OCI-LY1 (cell line): Measurements from ENCODE around the gene ACTG2.
A peak's percentile ranks its signal among the peaks of the same experiment; 100 is the strongest.

Experiments used
- H2AFZ ChIP-seq: fragments of 200-600 bp; sonication (generic), shearing (Covaris generic); 2 replicates; pipeline ENCODE4 v1.6.0; 2014; ENCODE audit warnings: antibody characterized with exemption, mild to moderate bottlenecking, low read length
- H3F3A ChIP-seq: fragments of 200-600 bp; sonication (generic), shearing (Covaris generic); 2 replicates; pipeline ENCODE4 v1.6.0; 2014; ENCODE audit warnings: mild to moderate bottlenecking, antibody characterized with exemption, low read length, moderate library complexity; ENCODE audit not compliant: insufficient read depth
- H3K27ac ChIP-seq: fragments of 200-600 bp; sonication (generic); 2 replicates; pipeline ENCODE4 v1.5.1; 2014; ENCODE audit warnings: low read length, mixed run types, mild to moderate bottlenecking, low read depth; ENCODE audit not compliant: poor library complexity, severe bottlenecking
- H3K27me3 ChIP-seq: fragments of 200-600 bp; sonication (generic); 2 replicates; pipeline ENCODE4 v1.6.0; 2014; ENCODE audit warnings: antibody characterized with exemption, mild to moderate bottlenecking, low read length, moderate library complexity; ENCODE audit not compliant: insufficient read depth
- H3K36me3 ChIP-seq: fragments of 200-600 bp; sonication (generic); 2 replicates; pipeline ENCODE4 v1.6.1; 2014; ENCODE audit warnings: mild to moderate bottlenecking, antibody characterized with exemption, low read length, moderate library complexity, mixed read lengths; ENCODE audit not compliant: insufficient read depth
- H3K4me1 ChIP-seq: fragments of 200-600 bp; sonication (generic); 2 replicates; pipeline ENCODE4 v1.5.1; 2014; ENCODE audit warnings: mild to moderate bottlenecking, low read length, moderate library complexity; ENCODE audit not compliant: insufficient read depth, severe bottlenecking
- H3K4me2 ChIP-seq: fragments of 200-600 bp; sonication (generic), shearing (Covaris generic); 2 replicates; pipeline ENCODE4 v1.6.1; 2014; ENCODE audit warnings: low read length
- H3K4me3 ChIP-seq: fragments of 200-600 bp; sonication (generic); 2 replicates; pipeline ENCODE4 v1.5.1; 2014; ENCODE audit warnings: low read length, low read depth, mild to moderate bottlenecking, mixed read lengths; ENCODE audit not compliant: poor library complexity, severe bottlenecking
- H3K79me2 ChIP-seq: fragments of 200-600 bp; shearing (Covaris generic); 2 replicates; pipeline ENCODE4 v1.6.1; 2016; ENCODE audit warnings: mixed run types, low read length, mixed read lengths; ENCODE audit not compliant: insufficient read depth
- H3K9ac ChIP-seq: fragments of 200-600 bp; sonication (generic), shearing (Covaris generic); 2 replicates; pipeline ENCODE4 v1.6.1; 2014; ENCODE audit warnings: mild to moderate bottlenecking, low read length, mixed read lengths
- H3K9me2 ChIP-seq: fragments of 200-600 bp; sonication (generic), shearing (Covaris generic); 2 replicates; pipeline ENCODE4 v1.6.1; 2014; ENCODE audit warnings: low read depth, mild to moderate bottlenecking, low read length, mixed read lengths
- H3K9me3 ChIP-seq: fragments of 200-600 bp; shearing (Covaris generic); 2 replicates; pipeline ENCODE4 v1.6.1; 2014; ENCODE audit warnings: low read length, mixed read lengths
- H4K20me1 ChIP-seq: fragments of 200-600 bp; sonication (generic), shearing (Covaris generic); 2 replicates; pipeline ENCODE4 v1.6.0; 2016; ENCODE audit warnings: mild to moderate bottlenecking, low read length; ENCODE audit not compliant: insufficient read depth
- EZH2 ChIP-seq: fragments of 200-600 bp; sonication (generic), shearing (Covaris generic); IDR thresholded peaks from 2 replicates; pipeline ENCODE4 v1.8.0; 2017; ENCODE audit warnings: borderline replicate concordance, mixed run types, mild to moderate bottlenecking, antibody characterized with exemption, low read length, moderate library complexity, mixed read lengths
- TF ChIP-seq, protein P1 (sequence below): fragments of 200-600 bp; sonication (generic), shearing (Covaris generic); IDR thresholded peaks from 2 replicates; pipeline ENCODE4 v1.5.1; 2017; ENCODE audit warnings: mild to moderate bottlenecking, antibody characterized with exemption, low read length, moderate library complexity, mixed read lengths

Gene ACTG2

DNA sequence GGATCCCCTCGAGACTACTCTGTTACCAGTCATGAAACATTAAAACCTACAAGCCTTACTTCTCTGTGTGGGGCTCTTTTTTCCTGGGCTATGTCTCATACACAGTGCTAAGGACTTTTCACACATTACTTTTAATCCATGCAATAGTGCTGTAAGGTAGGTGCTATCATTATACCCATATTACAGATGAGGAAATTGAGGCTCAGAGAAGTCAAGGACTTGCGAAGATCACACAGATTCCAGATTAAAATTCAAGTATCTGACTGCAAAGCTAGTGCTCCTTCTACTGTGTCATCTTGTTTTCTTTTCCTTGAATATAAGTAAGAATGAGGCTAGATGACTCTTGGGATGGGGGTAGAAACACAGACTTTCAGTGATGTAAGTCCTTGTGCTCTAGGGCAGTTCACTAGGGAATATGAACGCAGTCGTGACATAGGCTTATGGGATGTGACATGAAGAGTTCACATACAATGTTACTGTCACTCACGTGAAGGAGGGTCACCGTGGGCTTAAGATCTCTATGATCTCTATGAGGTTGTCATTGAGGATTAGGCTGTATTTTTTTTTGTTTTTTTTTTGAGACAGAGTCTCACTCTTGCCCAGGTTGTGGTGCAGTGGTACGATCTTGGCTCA, 26.9 kb downstream of the ACTG2 start:
- no peak overlapping the region for H2AFZ ChIP-seq
- no peak overlapping the region for H3K9ac ChIP-seq
- no peak overlapping the region for H3K27ac ChIP-seq
- H3K4me1 ChIP-seq = no peaks in the 10 kb centered on the region
- no peak overlapping the region for H3K4me3 ChIP-seq
- TF ChIP-seq, protein P1, sequence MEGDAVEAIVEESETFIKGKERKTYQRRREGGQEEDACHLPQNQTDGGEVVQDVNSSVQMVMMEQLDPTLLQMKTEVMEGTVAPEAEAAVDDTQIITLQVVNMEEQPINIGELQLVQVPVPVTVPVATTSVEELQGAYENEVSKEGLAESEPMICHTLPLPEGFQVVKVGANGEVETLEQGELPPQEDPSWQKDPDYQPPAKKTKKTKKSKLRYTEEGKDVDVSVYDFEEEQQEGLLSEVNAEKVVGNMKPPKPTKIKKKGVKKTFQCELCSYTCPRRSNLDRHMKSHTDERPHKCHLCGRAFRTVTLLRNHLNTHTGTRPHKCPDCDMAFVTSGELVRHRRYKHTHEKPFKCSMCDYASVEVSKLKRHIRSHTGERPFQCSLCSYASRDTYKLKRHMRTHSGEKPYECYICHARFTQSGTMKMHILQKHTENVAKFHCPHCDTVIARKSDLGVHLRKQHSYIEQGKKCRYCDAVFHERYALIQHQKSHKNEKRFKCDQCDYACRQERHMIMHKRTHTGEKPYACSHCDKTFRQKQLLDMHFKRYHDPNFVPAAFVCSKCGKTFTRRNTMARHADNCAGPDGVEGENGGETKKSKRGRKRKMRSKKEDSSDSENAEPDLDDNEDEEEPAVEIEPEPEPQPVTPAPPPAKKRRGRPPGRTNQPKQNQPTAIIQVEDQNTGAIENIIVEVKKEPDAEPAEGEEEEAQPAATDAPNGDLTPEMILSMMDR = no peak
- TF ChIP-seq EZH2 = no peak
- no peaks in the 10 kb centered on the region for H3F3A ChIP-seq
- no peaks in the 10 kb centered on the region for H3K9me2 ChIP-seq
- H3K36me3 ChIP-seq = no peaks in the 10 kb centered on the region
- no peaks in the 10 kb centered on the region for H3K27me3 ChIP-seq
- no peaks in the 10 kb centered on the region for H4K20me1 ChIP-seq
- no peaks in the 10 kb centered on the region for H3K9me3 ChIP-seq
- H3K79me2 ChIP-seq = no peaks in the 10 kb centered on the region
- no peak overlapping the region for H3K4me2 ChIP-seq

DNA sequence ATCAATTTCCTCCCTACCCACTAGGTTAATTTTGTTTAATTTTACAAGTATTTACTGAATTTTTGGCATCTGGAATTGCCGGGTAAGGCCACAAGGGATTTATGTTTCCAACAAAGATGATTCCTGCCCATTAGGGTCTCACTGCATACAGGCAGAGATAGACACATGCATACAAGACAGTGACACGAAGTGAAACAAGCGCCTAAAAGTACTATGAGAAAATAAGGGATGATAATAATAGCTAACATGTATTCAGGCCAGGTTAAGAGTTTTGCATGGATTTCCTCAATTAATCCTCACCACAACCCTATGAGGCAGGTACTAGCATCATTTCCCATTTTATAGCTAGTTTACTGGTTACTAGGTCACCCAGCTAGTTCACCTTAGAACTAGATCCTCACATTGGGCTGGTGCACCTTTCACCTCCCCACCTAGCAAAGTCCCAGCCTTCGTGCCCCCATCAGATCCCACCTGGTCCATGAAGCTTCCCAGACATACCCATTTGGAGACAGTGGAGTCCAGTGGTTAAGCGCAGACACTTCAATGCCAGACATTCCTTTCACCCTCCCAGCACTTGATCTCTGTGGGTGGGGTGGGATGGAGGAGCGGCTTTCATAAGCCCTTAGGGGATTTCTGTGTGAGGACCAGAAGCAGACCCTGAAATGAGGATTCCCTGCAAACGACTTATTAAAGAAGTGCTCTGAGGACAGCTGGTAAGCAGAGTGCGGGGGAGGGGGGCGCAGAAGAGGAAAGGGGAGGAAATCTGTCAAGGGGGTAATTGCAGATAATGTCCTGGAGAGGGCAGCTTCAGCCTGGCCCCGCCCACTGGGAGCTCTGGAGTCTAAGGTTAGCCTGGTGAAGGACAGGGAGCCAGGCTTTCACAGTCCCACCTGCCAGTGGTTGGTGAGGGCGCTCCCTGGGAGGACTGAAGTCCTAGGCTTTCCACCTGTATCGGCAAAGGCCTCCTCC, 28.1 kb downstream of the ACTG2 start:
- H3K9ac ChIP-seq = no peak overlapping the region
- no peaks in the 10 kb centered on the region for H3K27me3 ChIP-seq
- no peak overlapping the region for H3K4me2 ChIP-seq
- no peak overlapping the region for H2AFZ ChIP-seq
- no peak overlapping the region for H3K27ac ChIP-seq
- no peaks in the 10 kb centered on the region for H3K9me2 ChIP-seq
- no peaks in the 10 kb centered on the region for H3K4me1 ChIP-seq
- TF ChIP-seq, protein P1 = peak; percentile 29; the same call in 1 of the 2 replicates
- no peak for TF ChIP-seq EZH2
- H3K79me2 ChIP-seq = no peaks in the 10 kb centered on the region
- no peak overlapping the region for H3K4me3 ChIP-seq
- no peaks in the 10 kb centered on the region for H3K36me3 ChIP-seq
- H4K20me1 ChIP-seq = no peaks in the 10 kb centered on the region
- H3F3A ChIP-seq = no peaks in the 10 kb centered on the region
- no peaks in the 10 kb centered on the region for H3K9me3 ChIP-seq

DNA sequence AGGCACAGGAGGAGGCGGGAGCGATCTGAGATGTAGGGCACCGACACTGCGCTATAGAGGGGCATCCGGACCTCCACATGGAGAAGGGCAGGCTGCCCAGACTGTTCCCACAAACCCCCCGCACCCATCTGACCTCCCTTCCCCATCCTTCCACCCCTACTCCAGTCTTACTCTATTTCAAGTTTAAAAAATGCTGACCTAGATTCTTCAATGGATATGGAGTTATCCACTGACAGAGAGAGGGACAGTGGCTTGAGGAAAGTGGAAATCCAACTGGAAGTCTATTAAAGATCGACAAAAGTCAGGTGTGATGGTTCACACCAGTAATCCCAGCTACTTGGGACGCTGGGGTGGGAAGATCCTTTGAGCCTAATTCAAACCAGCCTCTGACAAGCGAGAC, 28.8 kb downstream of the ACTG2 start:
- Histone ChIP-seq H3K4me2 (no peak overlapping the region), H3K79me2 (no peaks in the 10 kb centered on the region), H2AFZ (no peak overlapping the region), H3K27ac (no peak overlapping the region), H3K9me2 (no peaks in the 10 kb centered on the region), H3K4me1 (peaks cover 6% of the 10 kb centered on the region), H3K9ac (no peak overlapping the region), H3K36me3 (no peaks in the 10 kb centered on the region), H3F3A (no peaks in the 10 kb centered on the region), H3K27me3 (no peaks in the 10 kb centered on the region), H4K20me1 (no peaks in the 10 kb centered on the region), H3K9me3 (no peaks in the 10 kb centered on the region), H3K4me3 (no peak overlapping the region)
- TF ChIP-seq, protein P1 = no peak
- no peak for TF ChIP-seq EZH2
